Hematopoietic multipotent progenitor cell (in vitro differentiated cells): ENCODE results near the gene IFT20. TPM values are rescaled to one million over a fixed set of nuclear protein-coding genes. Genes with fewer than 3 reads are reported as not detected.

Experiments
- DNase-seq, 3 donors: peaks; one replicate each; pipeline ENCODE4 v3.0.0-alpha.2; 2011 to 2015; ENCODE audit warnings: low read depth in 2 of 3, low spot score in 2 of 3
- total RNA-seq: library from RNA; depleted of rRNA; stranded (reverse); fragments of >200 nt; gene quantifications from one replicate; pipeline ENCODE4 v1.2.3, GENCODE V29; 2012

IFT20 gene, protein sequence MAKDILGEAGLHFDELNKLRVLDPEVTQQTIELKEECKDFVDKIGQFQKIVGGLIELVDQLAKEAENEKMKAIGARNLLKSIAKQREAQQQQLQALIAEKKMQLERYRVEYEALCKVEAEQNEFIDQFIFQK
- 17.5 TPM for total RNA-seq

- DNase-seq: peak; percentile 88 to 100 (median 99)
Observed at GRCh38 chr17:28335201-28335958, at the start of gene IFT20, which contains the start of gene TNFAIP1. Gene IFT20, minus strand, starts transcription at chr17:28335472. Its CDS starts 3,487 bp downstream, at chr17:28331985. Gene TNFAIP1, plus strand, starts transcription at chr17:28335761. Its CDS starts 3,761 bp downstream, at chr17:28339522.

- no peak for DNase-seq
Observed at GRCh38 chr17:28385037-28385400, 49.7 kb upstream of the IFT20 start.

DNA sequence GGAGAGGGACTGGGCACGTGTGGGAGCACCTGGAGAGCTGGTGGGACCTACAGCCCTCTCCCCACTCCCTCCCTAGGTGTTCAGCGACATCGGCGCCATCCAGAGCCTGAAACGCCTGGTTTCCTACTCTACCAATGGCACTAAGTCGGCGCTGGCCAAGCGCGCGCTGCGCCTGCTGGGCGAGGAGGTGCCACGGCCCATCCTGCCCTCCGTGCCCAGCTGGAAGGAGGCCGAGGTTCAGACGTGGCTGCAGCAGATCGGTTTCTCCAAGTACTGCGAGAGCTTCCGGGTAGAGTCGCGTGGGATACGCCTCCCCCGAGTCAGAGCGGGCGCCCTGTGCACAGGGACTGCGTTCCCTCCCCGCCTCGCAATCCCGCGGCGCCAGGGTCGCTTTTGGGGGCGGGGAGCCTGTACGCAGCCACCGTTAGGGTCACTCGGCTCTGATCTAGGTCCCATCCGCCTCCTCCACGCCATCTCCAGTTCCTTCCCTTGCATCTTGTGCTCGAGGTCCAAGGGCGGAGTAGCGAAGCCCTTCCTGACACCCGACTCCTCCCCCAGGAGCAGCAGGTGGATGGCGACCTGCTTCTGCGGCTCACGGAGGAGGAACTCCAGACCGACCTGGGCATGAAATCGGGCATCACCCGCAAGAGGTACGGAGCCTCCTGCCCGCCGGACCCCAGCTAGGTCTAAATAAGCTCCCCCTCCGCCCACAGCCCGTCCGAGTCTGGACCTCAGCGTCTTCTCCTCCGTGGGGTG lies 49.2 kb upstream of the IFT20 start:
- DNase-seq: peak; percentile 39 to 76 (median 55)

DNA sequence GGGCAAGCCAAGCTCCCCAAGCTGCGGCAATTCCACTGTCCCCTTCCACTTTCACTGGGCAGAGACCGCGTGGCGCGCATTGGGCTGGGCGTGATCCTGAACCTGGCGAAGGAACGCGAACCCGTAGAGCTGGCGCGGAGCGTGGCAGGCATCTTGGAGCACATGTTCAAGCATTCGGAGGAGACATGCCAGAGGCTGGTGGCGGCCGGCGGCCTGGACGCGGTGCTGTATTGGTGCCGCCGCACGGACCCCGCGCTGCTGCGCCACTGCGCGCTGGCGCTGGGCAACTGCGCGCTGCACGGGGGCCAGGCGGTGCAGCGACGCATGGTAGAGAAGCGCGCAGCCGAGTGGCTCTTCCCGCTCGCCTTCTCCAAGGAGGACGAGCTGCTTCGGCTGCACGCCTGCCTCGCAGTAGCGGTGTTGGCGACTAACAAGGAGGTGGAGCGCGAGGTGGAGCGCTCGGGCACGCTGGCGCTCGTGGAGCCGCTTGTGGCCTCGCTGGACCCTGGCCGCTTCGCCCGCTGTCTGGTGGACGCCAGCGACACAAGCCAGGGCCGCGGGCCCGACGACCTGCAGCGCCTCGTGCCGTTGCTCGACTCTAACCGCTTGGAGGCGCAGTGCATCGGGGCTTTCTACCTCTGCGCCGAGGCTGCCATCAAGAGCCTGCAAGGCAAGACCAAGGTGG lies 46.0 kb upstream of the IFT20 start:
- DNase-seq: peak in 1 of 3 donors; percentile 53

DNA sequence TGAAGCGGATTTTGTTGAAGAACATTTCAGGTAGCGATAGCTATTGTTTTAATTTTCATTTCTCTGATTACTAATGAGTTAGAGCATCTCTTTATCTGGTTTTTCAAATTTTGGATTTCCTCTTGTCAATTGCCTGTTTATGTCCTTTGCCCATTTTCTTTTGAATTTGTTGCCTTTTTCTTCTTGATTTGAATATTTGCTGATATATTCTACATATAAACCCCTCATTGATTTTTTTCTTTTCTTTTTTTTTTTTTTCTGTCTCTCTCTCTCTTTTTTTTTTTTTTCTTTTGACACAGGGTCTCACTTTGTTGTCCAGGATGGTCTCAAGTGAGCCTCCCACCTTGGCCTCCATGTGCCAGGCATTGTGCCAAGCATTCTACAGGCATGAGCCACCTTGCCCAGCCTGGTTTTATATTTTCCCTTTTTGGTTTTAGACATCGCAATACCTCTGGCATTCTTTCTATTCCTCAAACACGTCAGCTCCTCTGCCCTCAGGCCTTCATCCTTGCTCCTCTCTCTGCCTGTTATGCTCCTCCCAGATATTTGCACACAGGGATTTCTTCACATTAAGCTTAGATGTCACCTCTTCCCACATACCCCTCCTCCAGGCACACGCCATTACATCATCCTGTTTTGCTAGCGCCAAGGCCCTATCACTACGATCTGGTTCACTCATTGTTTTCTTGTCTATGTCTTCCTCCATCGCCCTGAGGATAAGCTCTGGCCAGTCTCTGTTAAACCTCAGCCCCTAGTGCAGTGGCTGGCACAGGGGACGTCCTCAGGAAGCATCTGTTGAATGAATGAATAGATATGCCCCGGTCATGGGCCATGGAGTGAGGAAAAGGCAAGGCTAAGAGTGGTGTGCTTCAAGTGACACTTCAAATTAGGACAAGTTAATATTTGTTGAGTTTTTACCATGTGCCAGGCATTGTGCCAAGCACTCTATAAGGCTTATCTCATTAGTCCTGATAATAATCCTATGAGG lies 44.8 kb upstream of the IFT20 start:
- peak in 2 of 3 donors; percentile 39 to 68 for DNase-seq

- DNase-seq: no peak
Observed at GRCh38 chr17:28372945-28373274, 37.6 kb upstream of the IFT20 start.

- DNase-seq: no peak
Observed at GRCh38 chr17:28372203-28372944, 37.1 kb upstream of the IFT20 start.

DNA sequence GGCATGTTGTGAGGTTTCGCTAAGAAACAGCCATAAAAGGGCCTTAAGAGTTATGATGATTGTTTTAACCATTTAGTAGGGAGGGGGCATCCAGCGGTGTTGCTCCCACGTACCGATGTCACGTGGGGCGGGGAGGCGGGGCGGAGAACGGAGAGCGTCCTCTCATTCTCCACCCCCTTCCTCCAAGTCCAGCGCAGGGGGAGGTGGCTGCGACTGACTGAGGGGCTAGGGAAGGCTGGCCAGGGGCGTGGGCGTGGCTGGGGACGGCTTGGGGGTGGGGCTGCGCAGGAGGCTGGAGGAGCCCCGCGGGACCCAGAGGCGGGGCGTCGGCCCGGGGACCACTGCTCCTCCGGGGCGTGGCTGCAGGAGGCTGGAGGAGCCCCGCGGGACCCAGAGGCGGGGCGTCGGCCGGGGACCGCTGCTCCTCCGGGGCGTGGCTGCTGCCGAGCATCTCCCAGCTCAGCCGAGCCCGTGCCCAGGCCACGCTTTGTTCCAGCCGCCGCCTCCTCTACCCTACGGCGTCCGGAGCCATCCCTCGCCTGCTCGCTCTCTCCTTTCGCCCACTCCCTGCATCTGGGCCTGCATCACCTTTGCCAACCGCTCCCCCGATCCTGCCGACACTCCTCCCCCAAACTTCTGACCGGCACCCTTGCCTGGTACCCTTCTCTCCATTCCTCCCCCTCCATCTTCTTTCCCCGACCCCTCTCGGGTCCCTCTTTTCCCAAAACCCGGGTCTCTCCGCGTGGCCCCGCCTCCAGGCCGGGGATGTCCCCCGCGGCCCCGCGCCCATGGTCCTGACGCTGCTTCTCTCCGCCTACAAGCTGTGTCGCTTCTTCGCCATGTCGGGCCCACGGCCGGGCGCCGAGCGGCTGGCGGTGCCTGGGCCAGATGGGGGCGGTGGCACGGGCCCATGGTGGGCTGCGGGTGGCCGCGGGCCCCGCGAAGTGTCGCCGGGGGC lies 36.3 kb upstream of the IFT20 start, which contains the start of gene SARM1:
TSS of gene SARM1 (plus strand) at position 450 of the 958 bp plus-strand sequence. CDS start at position 789, 339 bp downstream.
- DNase-seq: peak; percentile 48 to 91 (median 87)

DNA sequence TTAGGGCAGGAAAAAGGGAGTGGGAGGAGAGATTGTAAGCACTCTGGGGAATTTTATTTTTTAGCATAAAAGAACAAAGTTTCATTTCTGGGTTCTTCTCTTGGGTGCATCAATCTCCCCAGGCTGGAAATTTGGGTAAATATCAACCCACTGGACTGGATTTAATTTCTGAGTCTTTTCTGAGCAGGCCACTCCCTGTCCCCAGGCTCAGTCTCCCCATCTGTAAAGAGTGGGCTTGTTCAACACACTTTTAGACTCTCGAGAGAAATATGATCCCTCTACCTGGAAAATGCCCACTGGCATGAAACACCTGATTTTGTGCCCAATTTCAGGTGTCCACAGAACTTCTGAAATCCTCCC lies 35.5 kb upstream of the IFT20 start:
- no peak for DNase-seq

GRCh38 chr17:28370035-28370743 lies 34.9 kb upstream of the IFT20 start, which contains the start of gene VTN:
Gene VTN, minus strand, starts transcription at chr17:28370307. Its CDS starts 104 bp downstream, at chr17:28370203.
- no peak for DNase-seq

DNA sequence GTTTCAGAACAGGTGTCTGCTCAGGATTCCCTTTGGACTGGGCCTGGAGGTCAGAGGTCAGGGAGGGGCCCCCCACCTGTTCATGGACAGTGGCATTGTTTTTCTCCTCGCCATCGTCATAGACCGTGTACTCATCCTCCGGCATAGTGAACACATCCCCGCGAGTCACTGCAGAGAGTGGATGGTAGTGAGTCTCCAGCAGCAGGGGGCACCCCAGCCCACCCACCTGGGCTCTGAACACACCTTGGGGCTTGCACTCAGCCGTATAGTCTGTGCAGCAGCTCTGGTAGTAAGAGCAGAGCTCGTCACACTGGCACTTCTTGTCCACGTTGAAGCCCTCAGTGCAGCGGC lies 34.4 kb upstream of the IFT20 start:
- no peak for DNase-seq

DNA sequence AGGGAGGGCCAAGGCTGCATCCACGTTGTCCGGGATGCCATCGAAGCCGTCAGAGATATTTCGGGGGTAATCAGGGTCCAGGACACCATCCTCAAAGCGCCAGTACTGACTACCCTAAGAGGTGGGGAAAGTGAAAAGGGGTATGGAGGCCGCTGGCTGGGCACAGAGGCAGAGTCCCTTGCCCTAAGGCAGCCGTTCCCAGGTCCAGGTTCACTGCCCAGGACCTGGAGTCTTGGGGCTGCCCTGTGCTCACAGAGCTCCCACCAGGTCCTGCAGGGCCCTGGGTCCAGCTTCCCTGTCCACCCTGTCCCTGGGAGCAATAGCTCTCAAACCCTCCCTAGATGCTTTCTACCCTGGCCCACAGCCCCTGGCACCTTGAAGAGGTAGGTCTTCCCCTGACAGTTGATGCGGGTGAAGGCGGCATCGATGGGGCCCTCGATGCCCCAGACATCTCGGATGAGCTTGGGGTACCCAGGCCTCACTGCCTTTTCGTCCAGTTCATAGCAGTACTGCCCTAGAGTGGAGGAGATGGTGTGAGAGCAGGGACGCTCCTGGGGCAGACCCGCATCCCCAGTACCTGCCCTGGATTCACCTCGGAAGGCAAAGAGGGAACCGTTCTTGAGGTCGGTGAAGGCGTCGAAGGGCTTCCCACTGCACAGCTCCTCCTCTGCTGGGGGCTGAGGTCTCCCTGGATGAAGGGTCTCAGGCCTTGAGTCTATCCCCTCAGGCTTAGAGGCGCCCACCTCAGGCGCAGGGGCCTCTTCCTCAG lies 33.8 kb upstream of the IFT20 start:
- DNase-seq: no peak

DNA sequence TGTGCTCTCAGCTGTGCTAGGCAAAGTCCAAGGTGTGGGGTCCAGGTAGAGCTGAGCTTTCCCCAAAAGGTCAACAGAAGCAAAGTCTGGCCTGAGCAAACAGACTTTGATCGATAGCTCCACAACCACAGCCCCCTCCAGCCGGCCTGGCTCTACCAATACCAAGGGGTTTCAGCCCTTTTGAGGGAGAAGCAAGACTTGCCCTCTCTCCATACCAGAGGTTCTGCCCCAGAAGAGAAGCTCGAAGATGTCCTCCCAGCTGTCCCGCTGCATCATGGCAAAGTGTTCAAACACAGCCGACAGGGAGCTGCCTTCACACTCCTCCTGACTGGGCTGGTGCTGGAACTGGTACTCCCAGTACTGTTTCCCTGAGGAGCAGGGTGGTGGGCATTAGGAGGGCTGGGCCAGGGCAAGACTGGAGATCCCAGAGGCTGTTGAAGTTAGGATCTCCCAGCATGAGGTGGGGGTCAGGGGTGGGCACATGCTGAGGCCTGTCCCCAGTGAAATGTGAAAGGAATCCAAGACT lies 33.1 kb upstream of the IFT20 start:
- DNase-seq: no peak

DNA sequence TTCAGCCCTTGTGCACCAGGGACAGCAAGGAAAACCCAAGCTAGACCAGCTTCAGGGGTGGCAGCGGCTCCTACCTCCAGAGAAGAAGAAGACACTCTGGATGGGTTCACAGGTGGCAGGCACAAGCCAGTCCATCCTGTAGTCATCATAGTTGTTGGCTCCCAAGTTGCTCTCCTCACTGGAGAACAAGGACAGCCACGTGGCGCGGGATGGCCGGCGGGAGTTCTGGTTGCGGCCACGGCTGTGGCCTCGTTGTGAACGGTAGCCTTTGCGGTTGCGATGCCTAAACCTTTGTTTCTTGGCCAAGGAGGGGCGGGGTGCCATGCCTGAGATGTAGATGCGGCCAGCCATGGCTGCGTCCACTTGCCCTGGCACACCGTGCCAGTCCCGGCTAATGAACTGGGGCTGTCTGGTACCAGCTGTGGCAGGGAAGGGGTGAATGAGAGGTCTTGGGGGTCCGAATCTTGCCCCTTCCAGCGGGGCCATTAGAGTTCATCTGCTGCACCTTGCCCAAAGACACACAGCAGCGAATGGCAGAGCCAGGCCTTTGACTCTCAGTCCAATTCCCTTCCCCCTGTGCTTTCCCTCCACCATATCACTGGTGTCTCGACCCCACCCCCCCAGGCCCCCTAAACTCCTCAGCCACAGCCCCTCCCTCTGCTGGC lies 32.5 kb upstream of the IFT20 start:
- DNase-seq: no peak

GRCh38 chr17:28366605-28367004 lies 31.3 kb upstream of the IFT20 start:
- no peak for DNase-seq

DNA sequence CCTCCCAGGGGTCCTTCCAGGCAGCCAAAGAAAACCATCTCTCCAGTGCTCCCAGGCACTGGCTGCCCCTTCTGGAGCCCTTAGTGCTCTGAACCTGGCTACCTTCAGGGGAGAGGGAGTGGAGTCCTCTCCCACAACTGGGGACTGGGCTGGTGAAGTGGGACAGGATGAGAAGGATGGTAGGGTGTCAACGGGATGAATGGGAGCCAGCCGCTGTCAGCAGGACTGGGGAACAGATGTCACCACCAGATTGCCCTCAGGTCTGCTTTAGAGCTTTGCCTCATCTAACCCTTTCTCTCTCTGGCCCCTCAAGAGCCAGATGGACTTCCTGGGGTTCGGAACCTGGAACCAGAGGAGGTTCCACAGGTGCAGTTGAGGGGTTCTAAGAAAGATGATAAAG lies 30.2 kb upstream of the IFT20 start:
- DNase-seq: no peak
